NCI-H82 treated with DMSO at 0.1 percent for 48 hours (cell line): ENCODE results near the gene KRT15.

Experiments used
- DNase-seq: peaks from one replicate; lab custom pipeline; 2025; ENCODE audit not compliant: unreplicated experiment; lab: John Stamatoyannopoulos, UW

KRT15 gene

GRCh38 chr17:41505809-41506767, 12.6 kb downstream of the KRT15 start:
- no peak for DNase-seq

- no peak for DNase-seq
These were observed 13.5 kb downstream of the KRT15 start, which contains the start of gene KRT13 for GRCh38 chr17:41505007-41505808. TSS of gene KRT13 (minus strand) at chr17:41505612. CDS start at chr17:41505550, 62 bp downstream.

GRCh38 chr17:41504246-41504977, 14.3 kb downstream of the KRT15 start:
- no peak for DNase-seq

GRCh38 chr17:41503202-41503601, 15.5 kb downstream of the KRT15 start:
- no peak for DNase-seq

- no peak for DNase-seq
These were observed 18.4 kb downstream of the KRT15 start for GRCh38 chr17:41500131-41500911.

GRCh38 chr17:41499714-41500113, 19.0 kb downstream of the KRT15 start:
- DNase-seq: no peak

- no peak for DNase-seq
These were observed 20.4 kb downstream of the KRT15 start for GRCh38 chr17:41498276-41498675.

GRCh38 chr17:41496803-41497484, 21.7 kb downstream of the KRT15 start:
- DNase-seq: no peak

- DNase-seq: no peak
These were observed 24.2 kb downstream of the KRT15 start for GRCh38 chr17:41494524-41494923.

- no peak for DNase-seq
These were observed 25.9 kb downstream of the KRT15 start for GRCh38 chr17:41492771-41493170.

GRCh38 chr17:41492351-41492750, 26.3 kb downstream of the KRT15 start:
- no peak for DNase-seq

- DNase-seq: no peak
These were observed 27.2 kb downstream of the KRT15 start for GRCh38 chr17:41491476-41491875.

- DNase-seq: no peak
These were observed 28.4 kb downstream of the KRT15 start for GRCh38 chr17:41490000-41490990.

GRCh38 chr17:41489531-41489930, 29.2 kb downstream of the KRT15 start, which contains the start of gene KRT36:
TSS of gene KRT36 (minus strand) at chr17:41489910. CDS start at chr17:41489864, 46 bp downstream.
- DNase-seq: no peak

GRCh38 chr17:41486809-41487530, 31.7 kb downstream of the KRT15 start:
- DNase-seq: no peak

- DNase-seq: no peak
These were observed 32.4 kb downstream of the KRT15 start for GRCh38 chr17:41486316-41486715.

GRCh38 chr17:41484920-41485904, 33.5 kb downstream of the KRT15 start:
- DNase-seq: no peak
